GM12891 (cell line): ENCODE measurements around the gene KIF26A.

ENCODE experiments used
- PAX5 ChIP-seq: IDR thresholded peaks from 2 replicates; pipeline ENCODE4 v1.6.1; 2011; ENCODE audit warnings: low read length, moderate library complexity, mild to moderate bottlenecking; ENCODE audit not compliant: insufficient read depth, severe bottlenecking
- POLR2A ChIP-seq: IDR thresholded peaks from 2 replicates; pipeline ENCODE4 v1.6.1; 2011; ENCODE audit warnings: low read depth, low read length, control low read depth
- POLR2AphosphoS5 ChIP-seq: IDR thresholded peaks from 2 replicates; pipeline ENCODE4 v1.6.1; 2011; ENCODE audit warnings: low read depth, low read length, control low read depth
- POU2F2 ChIP-seq: IDR thresholded peaks from 2 replicates; pipeline ENCODE4 v1.6.1; 2011; ENCODE audit warnings: low read depth, mild to moderate bottlenecking, control low read depth, low read length, moderate library complexity
- SPI1 ChIP-seq: IDR thresholded peaks from 2 replicates; pipeline ENCODE4 v1.6.1; 2011; ENCODE audit warnings: low read depth, low read length, control low read depth
- TAF1 ChIP-seq: IDR thresholded peaks from 2 replicates; pipeline ENCODE4 v1.6.1; 2011; ENCODE audit warnings: low read depth, low read length, control low read depth

DNA sequence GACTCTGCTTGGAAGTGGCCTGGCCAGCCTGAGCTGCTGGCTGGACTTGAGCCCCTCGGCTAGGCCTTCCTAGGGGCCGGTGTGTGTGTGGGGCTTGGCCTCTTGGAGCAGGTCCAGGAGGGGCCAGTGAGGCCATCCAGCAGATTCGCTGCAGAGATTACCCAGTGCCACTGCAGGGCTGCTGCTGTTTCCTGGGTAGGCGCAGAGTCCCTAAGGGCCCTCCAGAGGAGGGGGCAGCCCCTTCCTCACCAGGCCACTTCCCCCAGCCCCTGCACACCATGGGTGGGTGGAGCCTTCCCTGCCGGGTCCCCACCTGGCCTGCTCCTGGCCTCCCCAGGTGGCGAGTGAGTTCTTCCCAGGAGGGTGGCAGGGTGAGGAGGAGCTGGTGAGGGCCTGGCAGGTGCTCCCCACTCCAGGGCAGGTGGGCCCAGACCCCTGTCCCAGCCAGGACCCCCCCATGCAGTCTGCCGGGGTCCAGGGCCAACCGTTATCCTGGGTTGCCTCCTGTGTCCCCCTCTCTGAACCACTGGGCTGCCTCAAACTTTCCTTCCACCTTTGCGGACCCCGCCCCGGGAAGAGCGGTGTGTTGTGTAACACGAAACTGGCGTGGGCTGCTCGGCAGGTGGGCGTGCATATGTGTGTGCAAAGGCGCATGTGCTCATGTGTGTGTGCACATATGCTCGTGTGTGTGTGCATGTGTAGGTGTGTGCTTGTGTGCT lies 27.7 kb upstream of the KIF26A start:
- TF ChIP-seq POLR2A (no peak), POLR2AphosphoS5 (no peak), PAX5 (no peak), POU2F2 (no peak), TAF1 (no peak), SPI1 (no peak)
